Testis (tissue), 2 donors: ENCODE data around the gene DOCK9.

Experiments
- CTCF ChIP-seq, 3 experiments: fragments of 450-650 bp in 2 of 3; fragments of 200-600 bp in 1 of 3; sonication (generic) in 1 of 3; IDR thresholded peaks; one replicate each; pipeline ENCODE4 v1.5.1; 2016 to 2019; ENCODE audit warnings: antibody characterized with exemption in 3 of 3, mild to moderate bottlenecking in 2 of 3, moderate library complexity in 1 of 3
- POLR2A ChIP-seq: fragments of 450-650 bp; IDR thresholded peaks from one replicate; pipeline ENCODE4 v1.6.1; 2017; ENCODE audit warnings: antibody characterized with exemption, mild to moderate bottlenecking, moderate library complexity

GRCh38 chr13:98890925-98891324, 86.9 kb downstream of the DOCK9 start:
- TF ChIP-seq CTCF (IDR thresholded peaks at IDR 0.05) (no peak), POLR2A (no peak)
